Natural killer cell (primary cell): ENCODE measurements around the gene NEK4. TPM values are rescaled to one million over a fixed set of nuclear protein-coding genes. Genes with fewer than 3 reads are reported as not detected.
A peak's percentile ranks its signal among the peaks of the same experiment; 100 is the strongest.

Source experiments
- ATAC-seq, 3 donors: fragments of 150-1000 bp in 2 of 3; fragments of 200-7000 bp in 1 of 3; cut with Tn5 transposase; 1 replicate in 1 of 3; 2 replicates in 2 of 3; pipeline ENCODE4 v1.10.0; 2021; ENCODE audit warnings: mild to moderate bottlenecking in 2 of 3, moderate library complexity in 2 of 3
- DNase-seq, 2 donors: peaks; one replicate each; pipeline versions ENCODE4 v3.0.0 to v3.0.0-alpha.2; 2013 to 2021; ENCODE audit warnings: mixed read lengths in 1 of 2
- H3K27ac ChIP-seq: one replicate; pipeline ENCODE4 v1.5.1; 2013; ENCODE audit warnings: mild to moderate bottlenecking, low read length
- H3K27me3 ChIP-seq: one replicate; pipeline ENCODE4 v1.6.1; 2013; ENCODE audit warnings: low read length; ENCODE audit not compliant: control insufficient read depth, insufficient read depth
- H3K36me3 ChIP-seq: one replicate; pipeline ENCODE4 v1.6.1; 2013; ENCODE audit warnings: low read length; ENCODE audit not compliant: control insufficient read depth, insufficient read depth
- H3K4me1 ChIP-seq: one replicate; pipeline ENCODE4 v1.6.1; 2013; ENCODE audit warnings: low read length; ENCODE audit not compliant: control insufficient read depth, insufficient read depth
- H3K4me3 ChIP-seq: one replicate; pipeline ENCODE4 v1.5.1; 2013; ENCODE audit warnings: low read length
- H3K9me3 ChIP-seq: one replicate; pipeline ENCODE4 v1.6.1; 2013; ENCODE audit warnings: low read length; ENCODE audit not compliant: control insufficient read depth, insufficient read depth
- H3K27ac Mint-ChIP-seq, 2 donors: one replicate each; pipeline ENCODE4 v1.8.0; 2022; ENCODE audit warnings: mild to moderate bottlenecking in 2 of 2, mixed read lengths in 2 of 2, moderate library complexity in 1 of 2
- H3K27me3 Mint-ChIP-seq, 2 donors: one replicate each; pipeline ENCODE4 v1.8.0; 2022; ENCODE audit warnings: low read depth in 2 of 2, mixed read lengths in 2 of 2
- H3K36me3 Mint-ChIP-seq: one replicate; pipeline ENCODE4 v1.8.0; 2022; ENCODE audit warnings: mixed read lengths
- H3K4me1 Mint-ChIP-seq, 2 donors: one replicate each; pipeline ENCODE4 v1.8.0; 2022; ENCODE audit warnings: mixed read lengths in 2 of 2
- H3K4me3 Mint-ChIP-seq: one replicate; pipeline ENCODE4 v1.8.0; 2022; ENCODE audit warnings: mild to moderate bottlenecking, moderate library complexity, mixed read lengths
- H3K9me3 Mint-ChIP-seq, 2 donors: one replicate each; pipeline ENCODE4 v1.8.0; 2022; ENCODE audit warnings: mixed read lengths in 2 of 2
- WGBS: methylation state at CpG from one replicate; pipeline ENCODE4 v1.1.7; 2013; ENCODE audit warnings: missing lambda C conversion rate; ENCODE audit not compliant: insufficient coverage; 5-methylcytosine and 5-hydroxymethylcytosine counted together
- intact Hi-C: fragments of 100-400 bp; cut with micrococcal nuclease; formaldehyde crosslinking; loops from one replicate; pipeline ENCODE4 v1.14.2; 2022
- total RNA-seq, 4 donors: library from RNA; stranded (reverse); fragments of 120-200 nt in 1 of 4; gene quantifications; one replicate each; pipeline versions ENCODE4 v1.2.3 to v1.2.4, GENCODE V29; 2013 to 2022
- TF ChIP-seq, protein P1 (sequence below): fragments of 200-600 bp; IDR thresholded peaks from one replicate; pipeline ENCODE4 v1.8.0; 2022; ENCODE audit warnings: antibody characterized with exemption

NEK4 gene
- total RNA-seq, 3 donors from 2014 or later (not counting 1 experiment from before 2014, with no cell fraction given), result 13.8 to 19.5 (median 15.5) TPM

DNA sequence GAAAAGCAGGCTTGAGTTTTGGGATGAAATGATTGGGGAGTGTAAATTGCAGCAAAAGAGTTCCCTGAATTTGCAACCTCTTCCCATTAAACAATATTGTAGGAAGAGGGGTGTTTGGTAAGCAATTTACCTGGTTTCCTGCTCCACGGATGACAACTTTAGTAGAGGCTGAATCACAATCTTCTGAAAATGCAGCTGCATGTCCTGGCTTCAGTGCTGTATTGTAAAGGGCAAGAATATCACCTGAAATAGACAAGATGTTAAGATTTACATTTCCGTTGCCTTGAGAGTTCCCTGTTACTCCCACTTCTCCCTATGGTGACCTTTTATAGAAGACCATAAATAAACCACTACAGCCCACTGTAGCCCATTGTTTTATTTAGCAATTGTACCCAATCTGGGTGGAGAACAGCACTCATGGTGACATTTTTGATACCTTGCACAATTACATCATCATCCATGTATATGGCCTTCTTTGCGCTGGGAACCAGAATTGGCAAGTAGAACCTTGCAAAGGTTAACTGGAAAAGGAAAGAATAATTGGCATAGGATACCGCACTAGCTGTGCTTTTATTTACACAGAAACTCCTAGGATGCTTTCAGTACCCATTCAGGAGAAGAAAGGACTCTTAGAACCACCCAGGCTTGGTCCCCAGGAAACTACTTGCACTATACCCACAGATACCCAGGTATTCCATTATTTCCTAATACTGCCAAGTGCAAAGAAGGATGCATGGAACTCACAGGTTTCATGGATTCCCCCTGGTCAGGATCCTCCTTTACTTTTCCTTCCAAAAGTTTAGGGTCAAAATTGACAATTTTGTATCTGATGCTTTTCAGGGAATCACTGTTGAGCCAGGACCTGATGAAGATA, 74.7 kb downstream of the NEK4 start:
- H3K27ac ChIP-seq, result no peak overlapping the region
- Mint-ChIP-seq H3K27ac (peak overlapping the region; percentile 73 to 93), H3K36me3 (peaks cover 27% of the 10 kb centered on the region)

DNA sequence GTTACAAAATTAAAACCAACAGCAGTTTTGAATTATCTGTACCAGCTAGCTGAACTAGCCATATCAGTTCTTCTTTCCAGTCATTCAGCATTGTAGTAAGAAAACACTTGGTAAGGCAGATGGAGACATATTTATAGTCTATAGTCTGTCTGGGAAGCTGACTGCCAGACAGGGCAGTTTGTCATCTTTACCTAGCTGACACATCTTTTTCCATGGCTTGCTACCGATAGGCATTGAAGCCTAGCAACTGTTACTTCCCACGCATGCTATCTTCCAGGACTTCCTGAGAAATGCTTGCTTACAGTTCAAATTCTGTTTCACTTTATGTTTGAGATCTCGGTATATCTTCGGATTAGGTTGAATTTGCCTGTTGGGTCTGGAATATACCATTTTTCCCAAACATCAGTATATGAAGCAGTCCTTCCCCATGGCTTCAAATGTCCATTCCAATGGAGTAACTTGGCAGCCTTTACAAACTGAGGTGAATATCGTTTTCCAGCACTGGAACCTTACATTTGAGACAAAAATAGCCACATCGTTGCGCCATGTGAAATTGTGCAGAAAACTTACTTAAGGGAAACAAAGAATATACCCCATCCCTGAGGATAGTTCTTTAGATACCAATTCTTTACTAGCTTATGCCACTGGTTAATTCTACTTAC, 76.1 kb downstream of the NEK4 start:
- 88% methylated on average over 7 of the region's 7 CpGs for WGBS
- Histone ChIP-seq H3K4me1 (peaks cover 7% of the 10 kb centered on the region), H3K36me3 (peaks cover 68% of the 10 kb centered on the region), H3K27ac (no peak overlapping the region), H3K9me3 (no peaks in the 10 kb centered on the region), H3K27me3 (no peaks in the 10 kb centered on the region), H3K4me3 (no peak overlapping the region)
- Mint-ChIP-seq H3K4me1 (peaks cover 18 to 19% of the 10 kb centered on the region in 2 donors), H3K4me3 (no peak overlapping the region), H3K36me3 (peaks cover 35% of the 10 kb centered on the region), H3K27me3 (no peaks in the 10 kb centered on the region), H3K27ac (peak overlapping the region in 1 of 2 donors; percentile 73), H3K9me3 (no peaks in the 10 kb centered on the region)
- ATAC-seq, result no peak
- intact Hi-C loops, result no loop called here
- no peak for DNase-seq
- TF ChIP-seq, protein P1, sequence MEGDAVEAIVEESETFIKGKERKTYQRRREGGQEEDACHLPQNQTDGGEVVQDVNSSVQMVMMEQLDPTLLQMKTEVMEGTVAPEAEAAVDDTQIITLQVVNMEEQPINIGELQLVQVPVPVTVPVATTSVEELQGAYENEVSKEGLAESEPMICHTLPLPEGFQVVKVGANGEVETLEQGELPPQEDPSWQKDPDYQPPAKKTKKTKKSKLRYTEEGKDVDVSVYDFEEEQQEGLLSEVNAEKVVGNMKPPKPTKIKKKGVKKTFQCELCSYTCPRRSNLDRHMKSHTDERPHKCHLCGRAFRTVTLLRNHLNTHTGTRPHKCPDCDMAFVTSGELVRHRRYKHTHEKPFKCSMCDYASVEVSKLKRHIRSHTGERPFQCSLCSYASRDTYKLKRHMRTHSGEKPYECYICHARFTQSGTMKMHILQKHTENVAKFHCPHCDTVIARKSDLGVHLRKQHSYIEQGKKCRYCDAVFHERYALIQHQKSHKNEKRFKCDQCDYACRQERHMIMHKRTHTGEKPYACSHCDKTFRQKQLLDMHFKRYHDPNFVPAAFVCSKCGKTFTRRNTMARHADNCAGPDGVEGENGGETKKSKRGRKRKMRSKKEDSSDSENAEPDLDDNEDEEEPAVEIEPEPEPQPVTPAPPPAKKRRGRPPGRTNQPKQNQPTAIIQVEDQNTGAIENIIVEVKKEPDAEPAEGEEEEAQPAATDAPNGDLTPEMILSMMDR, result no peak

More for the DNA sequence above, 74.7 kb downstream of the NEK4 start:
- ATAC-seq, result no peak
- Histone ChIP-seq H3K9me3 (no peaks in the 10 kb centered on the region), H3K4me3 (no peak overlapping the region), H3K36me3 (peaks cover 58% of the 10 kb centered on the region), H3K4me1 (peaks cover 7% of the 10 kb centered on the region), H3K27me3 (no peaks in the 10 kb centered on the region)
- 90% methylated on average over 4 of the region's 4 CpGs for WGBS
- peaks cover 18 to 19% of the 10 kb centered on the region in 2 donors for H3K4me1 Mint-ChIP-seq
- no peak overlapping the region for H3K4me3 Mint-ChIP-seq
- DNase-seq, result no peak
- no peaks in the 10 kb centered on the region for H3K9me3 Mint-ChIP-seq
- no peaks in the 10 kb centered on the region for H3K27me3 Mint-ChIP-seq
- intact Hi-C loops, result no loop called here
- TF ChIP-seq, protein P1, result no peak

DNA sequence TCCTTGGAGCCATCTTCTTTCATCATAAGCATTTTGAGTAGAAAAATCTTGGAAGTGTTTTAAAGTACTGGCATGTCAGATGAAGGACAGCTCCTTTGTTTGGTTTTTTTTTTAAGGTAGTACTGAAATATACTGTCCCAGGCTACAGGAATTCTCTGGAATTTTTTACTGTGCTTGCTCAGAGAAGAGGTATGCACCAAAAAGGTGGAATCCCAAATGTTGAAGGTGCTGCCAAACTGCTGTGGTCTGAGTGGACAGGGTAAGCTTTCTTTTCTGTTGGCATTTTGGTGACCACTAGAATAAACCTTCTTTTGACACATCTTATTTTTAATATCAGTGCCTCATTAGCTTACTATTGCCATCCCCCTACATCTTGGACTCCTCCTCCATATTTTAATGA, 77.7 kb downstream of the NEK4 start:
- Mint-ChIP-seq H3K36me3 (peaks cover 49% of the 10 kb centered on the region), H3K27ac (peak overlapping the region; percentile 25 to 37), H3K4me3 (no peak overlapping the region), H3K4me1 (peaks cover 18 to 19% of the 10 kb centered on the region in 2 donors), H3K9me3 (no peaks in the 10 kb centered on the region), H3K27me3 (no peaks in the 10 kb centered on the region)
- Histone ChIP-seq H3K9me3 (no peaks in the 10 kb centered on the region), H3K27ac (no peak overlapping the region), H3K4me3 (no peak overlapping the region), H3K36me3 (peaks cover 83% of the 10 kb centered on the region), H3K4me1 (peaks cover 7% of the 10 kb centered on the region), H3K27me3 (no peaks in the 10 kb centered on the region)
- TF ChIP-seq, protein P1, result no peak
- DNase-seq (no peak), ATAC-seq (no peak)
- intact Hi-C loops, result no loop called here
